Stimulated activated naive CD8-positive, alpha-beta T cell treated with anti-CD3 and anti-CD28 coated beads, Interleukin-15, Interleukin-2, amounts not matched to agents 100 U/mL and 50 U/mL, for 24 hours (primary cell): ENCODE results near the gene STAB2.
"Not testable (repeated sequence)": the region's sequence is repeated elsewhere in the genome, so short reads cannot be mapped to it uniquely, and the experiment has no call there.

ENCODE experiments used
- ATAC-seq: fragments of 150-1000 bp; cut with Tn5 transposase; one replicate; pipeline ENCODE4 v1.10.0; 2021
- DNase-seq: peaks from one replicate; pipeline ENCODE4 v3.0.0; 2021

STAB2 gene

GRCh38 chr12:103808239-103808880 lies 221.3 kb downstream of the STAB2 start:
- no peak for ATAC-seq
- DNase-seq = no peak

DNA sequence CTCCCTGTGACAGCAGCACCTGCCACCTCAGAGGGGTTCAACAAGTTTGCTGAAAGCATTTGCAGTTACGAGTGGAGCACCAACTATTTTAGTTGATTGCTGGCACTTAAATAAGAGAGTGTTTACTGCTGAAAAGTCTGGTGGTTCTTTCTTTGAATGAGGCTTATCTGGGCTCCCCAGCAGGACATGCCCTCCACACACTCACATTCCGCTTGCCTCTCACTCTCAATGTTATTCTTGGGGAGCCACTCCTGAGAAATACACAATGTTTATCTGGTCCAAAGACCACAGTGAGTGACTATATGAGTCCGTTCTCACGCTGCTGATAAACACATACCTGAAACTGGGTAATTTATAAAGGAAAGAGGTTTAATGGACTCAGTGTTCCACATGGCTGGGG lies 222.1 kb downstream of the STAB2 start:
- DNase-seq = no peak
- ATAC-seq = no peak

DNA sequence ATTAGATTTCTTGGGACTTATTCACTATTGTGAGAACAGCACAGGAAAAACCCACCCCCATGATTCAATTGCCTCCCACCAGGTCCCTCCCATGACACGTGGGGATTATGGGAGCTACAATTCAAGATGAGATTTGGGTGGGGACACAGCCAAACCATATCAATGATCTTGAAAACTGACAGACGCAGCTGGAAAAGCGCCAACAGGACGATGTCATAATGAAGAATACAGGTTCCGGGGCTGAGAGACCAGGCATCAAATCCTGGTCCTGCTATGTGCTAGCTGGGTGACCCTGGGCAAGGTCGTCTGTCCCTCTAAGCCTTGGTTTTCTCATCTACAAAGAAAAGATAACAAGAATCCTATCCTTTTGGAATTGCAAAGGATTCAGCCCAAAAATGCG lies 222.6 kb downstream of the STAB2 start:
- ATAC-seq = not testable (repeated sequence)

DNA sequence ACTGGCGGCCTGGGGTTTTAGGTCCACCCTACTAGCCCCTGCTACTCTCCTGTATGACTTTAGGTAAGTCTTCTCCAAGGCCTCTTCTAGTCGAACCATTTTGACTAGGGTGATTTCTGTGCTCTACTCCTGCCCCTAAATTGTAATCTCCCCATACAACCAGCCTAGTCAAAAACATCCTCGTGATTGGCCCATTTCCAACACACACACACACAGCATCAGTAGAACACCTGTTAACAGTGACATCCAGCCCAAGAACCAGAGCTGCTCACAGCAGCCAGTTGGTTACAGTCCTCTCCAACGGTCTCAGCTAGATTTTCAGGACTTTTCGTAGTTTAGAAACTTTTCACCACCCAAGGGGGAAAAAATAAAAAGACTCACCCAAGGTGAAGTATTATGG lies 223.0 kb downstream of the STAB2 start:
- ATAC-seq (no peak), DNase-seq (no peak)

More for the DNA sequence above, 222.6 kb downstream of the STAB2 start:
- not testable (repeated sequence) for DNase-seq

DNA sequence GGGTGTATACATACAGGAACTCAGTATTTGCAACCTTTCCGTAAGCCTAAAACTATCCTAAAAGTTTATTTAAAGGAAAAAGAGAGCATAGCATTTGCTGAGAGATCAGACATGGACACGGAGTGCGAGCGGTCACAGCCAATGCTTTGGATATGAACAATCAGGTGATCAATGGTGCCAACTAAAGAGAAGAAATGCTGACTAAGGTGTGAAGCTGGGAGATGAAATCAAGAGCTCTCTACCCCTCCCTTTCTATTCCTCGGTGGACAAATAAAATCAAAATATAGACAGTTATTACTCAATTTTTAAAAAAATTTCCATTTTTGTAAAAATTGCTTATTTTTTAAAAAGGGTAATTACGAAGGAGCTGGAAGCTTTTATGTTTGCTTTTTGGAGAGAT lies 224.7 kb downstream of the STAB2 start:
- DNase-seq = no peak
- ATAC-seq = no peak

DNA sequence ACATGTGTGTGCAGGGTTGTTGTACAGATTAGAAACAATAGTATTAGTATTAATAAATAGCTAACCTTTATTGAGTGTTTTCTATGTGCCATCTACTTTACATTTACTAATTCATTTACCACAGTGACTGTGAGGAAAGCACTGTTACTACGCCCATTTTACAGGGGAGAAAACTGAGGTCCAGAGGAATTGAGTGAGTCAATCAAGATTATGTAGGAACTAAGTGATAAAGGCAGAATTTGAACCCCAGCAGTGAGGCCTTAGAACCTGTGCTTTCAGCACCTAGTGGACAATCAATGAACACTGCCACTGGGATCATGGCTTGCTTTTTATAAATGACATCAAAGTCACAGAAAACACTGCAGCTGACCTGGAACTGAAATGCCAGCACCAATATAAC lies 225.7 kb downstream of the STAB2 start:
- ATAC-seq (no peak), DNase-seq (no peak)

- ATAC-seq (no peak), DNase-seq (no peak)
Observed at GRCh38 chr12:103813426-103813825, 226.4 kb downstream of the STAB2 start.

- DNase-seq (no peak), ATAC-seq (no peak)
Observed at GRCh38 chr12:103813949-103814348, 226.9 kb downstream of the STAB2 start.

- DNase-seq = no peak
- ATAC-seq = no peak
Observed at GRCh38 chr12:103814436-103814835, 227.4 kb downstream of the STAB2 start.
